Mucosa of descending colon (tissue), 3 donors: ENCODE measurements around the gene WDFY3. TPM values are rescaled to one million over a fixed set of nuclear protein-coding genes. Genes with fewer than 3 reads are reported as not detected.
"Not testable (repeated sequence)": the region's sequence is repeated elsewhere in the genome, so short reads cannot be mapped to it uniquely, and the experiment has no call there.

Experiments
- ATAC-seq: fragments of 200-7000 bp; cut with Tn5 transposase; one replicate; pipeline ENCODE4 v1.9.1; 2020; ENCODE audit warnings: mild to moderate bottlenecking, moderate library complexity
- DNase-seq, 3 donors: peaks; one replicate each; pipeline ENCODE4 v3.0.0-alpha.2; 2020
- H3K36me3 ChIP-seq: fragments of 200-600 bp; one replicate; pipeline ENCODE4 v1.8.0; 2021; ENCODE audit warnings: low read depth, mild to moderate bottlenecking
- H3K4me1 ChIP-seq: fragments of 200-600 bp; one replicate; pipeline ENCODE4 v1.8.0; 2021; ENCODE audit warnings: low read depth, mild to moderate bottlenecking
- H3K4me3 ChIP-seq: fragments of 200-600 bp; one replicate; pipeline ENCODE4 v1.8.0; 2021; ENCODE audit warnings: mild to moderate bottlenecking
- H3K9me3 ChIP-seq: fragments of 200-600 bp; one replicate; pipeline ENCODE4 v1.8.0; 2021; ENCODE audit warnings: mild to moderate bottlenecking
- intact Hi-C, 2 donors: fragments of 100-400 bp; cut with DNase I in 1 of 2; cut with micrococcal nuclease in 1 of 2; formaldehyde crosslinking; loops; one replicate each; pipeline versions ENCODE4 v1.11.0 to v1.11.1; 2022; cut with DNase I, micrococcal nuclease
- total RNA-seq, 3 donors: library from RNA; stranded (reverse); fragmentation: NEBNext Ultra II Directional in 2 of 3; extraction: Animal tissue kit (Norgen Biotek cat#: 25700) in 2 of 3; gene quantifications; one replicate each; pipeline versions ENCODE4 v1.2.1 to v1.2.4, GENCODE V29; 2021 to 2023
- TF ChIP-seq, protein P1 (sequence below): fragments of 200-600 bp; IDR thresholded peaks from one replicate; pipeline ENCODE4 v1.8.0; 2022; ENCODE audit warnings: antibody characterized with exemption, mild to moderate bottlenecking
- donor health status: DM: no; HTN: no; CAD: no; lungs with moderate emphysema.
- donor health status: DM: no; HTN: no; CAD: no.
- donor health status: DM: no; HTN: yes; CAD: no.

WDFY3 gene
- total RNA-seq, 3 donors from 2014 or later: 49.5 to 76.9 (median 55.5) TPM

DNA sequence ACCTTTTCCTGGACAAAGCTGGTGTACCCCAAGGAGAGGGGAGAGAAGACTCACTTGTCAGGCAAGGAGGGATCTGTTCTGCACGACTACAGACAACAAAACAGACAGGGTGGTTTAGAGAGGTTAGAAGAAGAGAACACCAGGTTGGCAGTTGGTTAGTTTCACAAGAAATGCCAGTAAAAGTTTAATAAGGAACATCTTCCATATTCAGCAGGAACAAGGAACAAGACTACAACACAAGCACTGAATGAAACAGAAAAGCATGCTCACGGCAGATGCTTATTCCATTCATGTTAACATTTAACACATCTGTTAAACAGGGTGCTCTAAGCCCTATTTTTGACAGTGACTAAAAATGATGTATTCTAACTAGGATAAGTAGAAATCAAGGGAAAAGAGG is 158.2 kb downstream of the WDFY3 start:
- no peaks in the 10 kb centered on the region for H3K4me1 ChIP-seq
- DNase-seq: no peak
- H3K36me3 ChIP-seq: no peaks in the 10 kb centered on the region
- intact Hi-C loops: no loop called here
- H3K9me3 ChIP-seq: no peaks in the 10 kb centered on the region
- TF ChIP-seq, protein P1, sequence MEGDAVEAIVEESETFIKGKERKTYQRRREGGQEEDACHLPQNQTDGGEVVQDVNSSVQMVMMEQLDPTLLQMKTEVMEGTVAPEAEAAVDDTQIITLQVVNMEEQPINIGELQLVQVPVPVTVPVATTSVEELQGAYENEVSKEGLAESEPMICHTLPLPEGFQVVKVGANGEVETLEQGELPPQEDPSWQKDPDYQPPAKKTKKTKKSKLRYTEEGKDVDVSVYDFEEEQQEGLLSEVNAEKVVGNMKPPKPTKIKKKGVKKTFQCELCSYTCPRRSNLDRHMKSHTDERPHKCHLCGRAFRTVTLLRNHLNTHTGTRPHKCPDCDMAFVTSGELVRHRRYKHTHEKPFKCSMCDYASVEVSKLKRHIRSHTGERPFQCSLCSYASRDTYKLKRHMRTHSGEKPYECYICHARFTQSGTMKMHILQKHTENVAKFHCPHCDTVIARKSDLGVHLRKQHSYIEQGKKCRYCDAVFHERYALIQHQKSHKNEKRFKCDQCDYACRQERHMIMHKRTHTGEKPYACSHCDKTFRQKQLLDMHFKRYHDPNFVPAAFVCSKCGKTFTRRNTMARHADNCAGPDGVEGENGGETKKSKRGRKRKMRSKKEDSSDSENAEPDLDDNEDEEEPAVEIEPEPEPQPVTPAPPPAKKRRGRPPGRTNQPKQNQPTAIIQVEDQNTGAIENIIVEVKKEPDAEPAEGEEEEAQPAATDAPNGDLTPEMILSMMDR: no peak
- ATAC-seq: no peak
- H3K4me3 ChIP-seq: no peak overlapping the region

DNA sequence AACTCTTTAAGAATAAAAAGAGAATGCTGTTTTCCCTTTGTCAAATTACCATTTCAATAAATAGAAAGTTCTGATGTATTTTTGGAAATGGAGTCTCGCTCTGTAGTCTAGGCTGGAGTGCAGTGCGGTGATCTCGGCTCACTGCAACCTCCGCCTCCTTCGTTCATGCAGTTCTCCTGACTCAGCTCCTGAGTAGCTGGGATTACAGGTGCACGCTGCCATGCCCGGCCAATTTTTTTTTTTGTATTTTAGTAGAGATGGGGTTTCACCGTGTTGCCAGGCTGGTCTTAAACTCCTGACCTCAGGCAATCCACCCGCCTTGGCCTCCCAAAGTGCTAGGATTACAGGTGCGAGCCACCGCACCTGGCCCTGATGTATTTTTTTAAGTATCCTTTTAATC is 159.9 kb downstream of the WDFY3 start:
- H3K36me3 ChIP-seq, H3K4me1 ChIP-seq, H3K4me3 ChIP-seq, H3K9me3 ChIP-seq, intact Hi-C loops, DNase-seq, ATAC-seq: not testable (repeated sequence)

DNA sequence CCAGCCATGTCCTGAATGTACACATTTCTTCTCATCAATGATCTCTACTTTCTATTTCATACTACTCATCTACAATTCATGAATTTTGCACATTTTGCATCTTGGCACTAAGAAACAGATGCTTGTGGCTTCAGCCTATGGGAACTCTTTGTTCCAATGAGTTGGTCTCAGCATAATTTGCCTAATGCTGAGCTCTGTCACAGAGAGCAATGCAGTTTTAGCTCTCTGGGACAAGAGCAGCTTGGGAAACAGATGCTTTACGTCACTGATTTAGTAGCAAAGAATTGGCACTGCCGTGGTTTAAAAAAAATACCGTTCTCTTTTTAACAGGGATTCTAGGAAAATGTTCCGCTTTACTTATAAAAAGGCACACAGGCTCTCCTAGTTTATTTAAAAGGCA is 162.4 kb downstream of the WDFY3 start:
- no peak for ATAC-seq
- intact Hi-C loops: no loop called here
- Histone ChIP-seq H3K4me1 (no peaks in the 10 kb centered on the region), H3K9me3 (no peaks in the 10 kb centered on the region), H3K36me3 (no peaks in the 10 kb centered on the region), H3K4me3 (no peak overlapping the region)
- TF ChIP-seq, protein P1: no peak
- DNase-seq: no peak

DNA sequence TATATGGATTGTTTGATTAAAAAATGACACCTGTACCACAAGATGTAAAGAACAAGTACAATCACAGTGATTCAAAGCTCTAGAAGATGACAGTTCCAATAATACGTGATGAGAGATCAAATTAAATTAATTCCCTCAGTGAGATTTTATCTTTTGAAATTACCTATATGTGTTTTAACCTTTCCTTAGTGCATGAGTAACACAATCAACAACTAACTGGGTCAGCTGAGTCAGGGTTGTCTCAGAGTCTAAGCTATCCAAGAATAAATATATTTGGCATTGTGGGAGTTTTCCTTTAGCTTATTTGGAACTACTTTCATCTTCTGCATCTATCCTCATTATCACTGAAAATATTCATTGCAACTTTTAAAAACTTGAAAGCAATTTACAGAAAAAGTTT is 162.8 kb downstream of the WDFY3 start:
- H3K4me3 ChIP-seq: no peak overlapping the region
- no peaks in the 10 kb centered on the region for H3K4me1 ChIP-seq
- ATAC-seq: no peak
- H3K9me3 ChIP-seq: no peaks in the 10 kb centered on the region
- TF ChIP-seq, protein P1: no peak
- no peak for DNase-seq
- H3K36me3 ChIP-seq: no peaks in the 10 kb centered on the region
- intact Hi-C loops: no loop called here

DNA sequence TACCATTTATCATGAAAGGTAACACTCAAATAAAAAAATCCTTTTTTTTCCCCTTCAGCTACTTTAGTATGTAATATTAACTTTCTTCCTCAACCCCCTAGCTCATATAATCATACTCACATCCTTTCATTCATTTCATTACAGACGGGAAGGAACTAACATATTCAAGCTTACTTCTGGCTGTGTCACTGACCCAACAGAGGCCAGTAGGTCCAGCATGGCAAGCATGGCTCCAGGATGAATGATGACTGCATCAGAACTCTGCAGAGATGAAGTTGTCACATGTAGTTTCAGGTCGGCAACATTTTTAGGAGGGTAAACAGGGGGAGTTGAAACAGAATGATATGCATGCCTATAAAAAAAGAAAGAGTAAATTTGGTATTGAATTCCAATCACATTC is 163.4 kb downstream of the WDFY3 start:
- ATAC-seq (no peak), DNase-seq (no peak)
- Histone ChIP-seq H3K36me3 (no peaks in the 10 kb centered on the region), H3K4me1 (no peaks in the 10 kb centered on the region), H3K9me3 (no peaks in the 10 kb centered on the region), H3K4me3 (no peak overlapping the region)
- TF ChIP-seq, protein P1: no peak
- intact Hi-C loops: no loop called here

DNA sequence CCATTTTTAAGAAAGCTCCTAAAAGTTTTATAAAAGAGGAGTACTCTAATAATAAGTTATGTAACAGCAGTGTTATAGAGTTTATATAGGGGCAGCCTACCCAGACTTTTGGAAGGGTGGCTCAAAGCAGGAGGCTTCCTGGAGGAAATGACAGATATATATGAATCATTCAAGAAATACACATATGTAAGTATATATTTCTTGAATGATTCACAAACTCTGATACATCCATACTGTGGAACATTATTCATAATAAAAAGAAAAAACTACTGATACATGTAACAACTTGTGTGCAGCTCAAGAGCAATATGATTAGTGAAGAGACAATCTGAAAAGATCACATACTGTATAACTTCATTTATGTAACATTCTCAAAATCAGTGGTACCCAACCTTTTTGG is 166.2 kb downstream of the WDFY3 start:
- DNase-seq: no peak
- Histone ChIP-seq H3K36me3 (no peaks in the 10 kb centered on the region), H3K9me3 (no peaks in the 10 kb centered on the region), H3K4me3 (no peak overlapping the region), H3K4me1 (no peaks in the 10 kb centered on the region)
- intact Hi-C loops: no loop called here
- TF ChIP-seq, protein P1: no peak
- no peak for ATAC-seq
